Pancreas (tissue), 10 donors: Measurements from ENCODE around the gene BSND. TPM values are rescaled to one million over a fixed set of nuclear protein-coding genes. Genes with fewer than 3 reads are reported as not detected.

Experiments used
- ATAC-seq, 4 donors: fragments of 200-7000 bp; cut with Tn5 transposase; one replicate each; pipeline versions ENCODE4 v1.8.0 to v1.9.1; 2020; ENCODE audit warnings: mild to moderate bottlenecking in 4 of 4, moderate library complexity in 4 of 4
- DNase-seq, 6 donors: peaks; one replicate each; pipeline ENCODE4 v3.0.0-alpha.2; 2020
- FAIRE-seq: peaks from 2 replicates; lab custom pipeline; 2012; peaks lifted over from hg19 to GRCh38; lab: Jason Lieb, UNC
- H3K27ac ChIP-seq, 4 donors: fragments of 200-600 bp; sonication (generic); 1 replicate in 3 of 4; 2 replicates in 1 of 4; pipeline versions ENCODE4 v1.5.0 to v1.8.0; 2020
- H3K27me3 ChIP-seq, 4 donors: fragments of 200-600 bp; one replicate each; pipeline ENCODE4 v1.8.0; 2021
- H3K36me3 ChIP-seq, 3 donors: fragments of 200-600 bp; sonication (generic) in 1 of 3; one replicate each; pipeline versions ENCODE4 v1.5.0 to v1.8.0; 2020 to 2021
- H3K4me1 ChIP-seq, 3 donors: fragments of 200-600 bp; one replicate each; pipeline ENCODE4 v1.8.0; 2021
- H3K4me3 ChIP-seq, 4 donors: fragments of 200-600 bp; sonication (generic) in 2 of 4; one replicate each; pipeline versions ENCODE4 v1.5.0 to v1.8.0; 2020 to 2021
- H3K9me3 ChIP-seq, 4 donors: fragments of 200-600 bp; one replicate each; pipeline ENCODE4 v1.8.0; 2021
- WGBS, 2 donors: extraction: QIAGEN DNeasy Blood & Tissue Kit; methylation state at CpG; one replicate each; pipeline ENCODE4 v1.1.7; 2013; 5-methylcytosine and 5-hydroxymethylcytosine counted together
- intact Hi-C, 3 donors: fragments of 100-400 bp; cut with DNase I; formaldehyde crosslinking; loops; one replicate each; pipeline versions ENCODE4 v1.11.1 to v1.14.2; 2022
- polyA plus RNA-seq, 2 donors: library from polyadenylated mRNA; stranded (reverse); fragments of 200-250 nt; gene quantifications; one replicate each; pipeline ENCODE4 v1.2.3, GENCODE V29; 2013
- total RNA-seq, 6 donors: library from RNA; stranded (reverse); fragmentation: NEBNext Ultra II Directional in 4 of 6; extraction: Animal tissue kit (Norgen Biotek cat#: 25700) in 4 of 6; gene quantifications; one replicate each; pipeline versions ENCODE4 v1.2.1 to v1.2.4, GENCODE V29; 2021 to 2023
- TF ChIP-seq, protein P1 (sequence below), 4 donors: fragments of 200-600 bp; sonication (generic) in 3 of 4; IDR thresholded peaks; one replicate each; pipeline versions ENCODE4 v1.5.0 to v1.8.0; 2021; ENCODE audit warnings: antibody characterized with exemption in 4 of 4
- donor health status: healthy with polysubstance abuse.
- donor health status: DM: no; HTN: no; CAD: no; lungs with moderate emphysema.
- donor health status: DM: no; HTN: no; CAD: no.
- donor health status: control.
- donor health status: control.
- donor health status: Bipolar disorder and iron deficiency.
- donor health status: DM: yes; HTN: yes; CAD: no.
- donor health status: DM: no; HTN: no; CAD: no.
- donor health status: DM: no; HTN: no; CAD: no.
- donor health status: DM: yes; HTN: yes; CAD: no.

The BSND gene
- total and polyA plus RNA-seq, 8 donors = 0.02 to 0.04 TPM; not detected in 6

DNA sequence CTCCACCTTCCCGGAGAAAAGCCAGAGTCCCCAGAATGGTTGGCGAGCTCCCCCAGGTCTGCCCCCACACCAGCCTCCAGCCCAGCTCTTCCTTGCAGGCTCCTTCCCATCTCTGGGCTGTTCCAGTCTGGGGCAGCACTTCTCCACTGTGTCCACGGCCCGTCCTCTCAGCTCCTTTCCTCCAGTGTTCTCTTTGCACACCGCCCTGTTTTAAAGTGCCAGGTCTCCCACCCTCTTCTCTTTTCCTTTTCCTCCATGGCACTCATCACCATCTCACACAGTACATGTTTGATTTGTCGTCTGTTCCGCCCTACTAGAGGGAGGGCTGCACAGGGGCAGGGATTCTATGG lies 34.5 kb downstream of the BSND start:
- Histone ChIP-seq H3K4me3 (no peak overlapping the region), H3K27me3 (peaks cover 0 to 6% (median 0%) of the 10 kb centered on the region in 4 donors), H3K4me1 (no peaks in the 10 kb centered on the region), H3K9me3 (no peaks in the 10 kb centered on the region), H3K27ac (no peak overlapping the region), H3K36me3 (no peaks in the 10 kb centered on the region)
- FAIRE-seq (no peak), DNase-seq (peak in 1 of 6 donors; percentile 11), ATAC-seq (no peak)
- WGBS, 2 donors = 76 to 89% methylated on average over 7 of the region's 7 CpGs
- TF ChIP-seq, protein P1, sequence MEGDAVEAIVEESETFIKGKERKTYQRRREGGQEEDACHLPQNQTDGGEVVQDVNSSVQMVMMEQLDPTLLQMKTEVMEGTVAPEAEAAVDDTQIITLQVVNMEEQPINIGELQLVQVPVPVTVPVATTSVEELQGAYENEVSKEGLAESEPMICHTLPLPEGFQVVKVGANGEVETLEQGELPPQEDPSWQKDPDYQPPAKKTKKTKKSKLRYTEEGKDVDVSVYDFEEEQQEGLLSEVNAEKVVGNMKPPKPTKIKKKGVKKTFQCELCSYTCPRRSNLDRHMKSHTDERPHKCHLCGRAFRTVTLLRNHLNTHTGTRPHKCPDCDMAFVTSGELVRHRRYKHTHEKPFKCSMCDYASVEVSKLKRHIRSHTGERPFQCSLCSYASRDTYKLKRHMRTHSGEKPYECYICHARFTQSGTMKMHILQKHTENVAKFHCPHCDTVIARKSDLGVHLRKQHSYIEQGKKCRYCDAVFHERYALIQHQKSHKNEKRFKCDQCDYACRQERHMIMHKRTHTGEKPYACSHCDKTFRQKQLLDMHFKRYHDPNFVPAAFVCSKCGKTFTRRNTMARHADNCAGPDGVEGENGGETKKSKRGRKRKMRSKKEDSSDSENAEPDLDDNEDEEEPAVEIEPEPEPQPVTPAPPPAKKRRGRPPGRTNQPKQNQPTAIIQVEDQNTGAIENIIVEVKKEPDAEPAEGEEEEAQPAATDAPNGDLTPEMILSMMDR (IDR thresholded peaks at IDR 0.05) = no peak
- intact Hi-C loops = no loop called here

DNA sequence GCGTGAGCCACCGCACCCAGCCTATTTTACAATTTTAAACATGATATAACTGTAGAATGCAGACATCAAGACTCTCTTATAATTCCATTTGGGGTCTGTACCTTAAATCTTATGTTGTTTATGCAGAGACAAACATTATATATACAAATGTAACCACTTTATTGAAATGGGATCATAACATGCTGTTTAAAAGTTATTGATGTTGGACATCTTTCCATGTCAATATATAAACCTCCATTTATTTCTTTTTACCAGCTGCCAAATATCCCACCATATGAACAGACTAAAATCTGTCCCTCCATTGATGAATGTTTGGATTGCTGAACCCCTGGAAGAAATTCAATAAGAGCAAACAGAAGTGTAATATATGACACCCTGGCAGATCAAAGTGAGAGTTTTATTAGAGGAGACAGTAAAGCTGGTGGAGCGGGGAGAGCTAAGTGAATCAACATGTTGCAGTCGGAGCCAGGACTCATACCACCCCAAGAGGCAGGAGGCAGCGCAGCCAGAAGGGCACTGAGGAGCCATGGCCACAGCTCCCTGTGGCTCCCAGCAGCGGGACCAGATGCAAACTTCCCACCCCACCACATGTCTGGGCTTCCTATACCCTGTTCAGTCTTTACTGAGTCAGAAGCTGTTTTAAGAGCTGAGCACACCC lies 35.9 kb downstream of the BSND start:
- 73 to 93% methylated on average over 6 of the region's 6 CpGs for WGBS, 2 donors
- H3K27ac ChIP-seq = no peak overlapping the region
- TF ChIP-seq, protein P1 (IDR thresholded peaks at IDR 0.05) = no peak
- DNase-seq = peak in 1 of 6 donors; percentile 18
- intact Hi-C loops = no loop called here
- no peak for ATAC-seq
- H3K36me3 ChIP-seq = no peaks in the 10 kb centered on the region
- H3K4me1 ChIP-seq = no peaks in the 10 kb centered on the region
- FAIRE-seq = no peak
- H3K27me3 ChIP-seq = peaks cover 0 to 6% (median 0%) of the 10 kb centered on the region in 4 donors
- H3K9me3 ChIP-seq = no peaks in the 10 kb centered on the region
- no peak overlapping the region for H3K4me3 ChIP-seq

DNA sequence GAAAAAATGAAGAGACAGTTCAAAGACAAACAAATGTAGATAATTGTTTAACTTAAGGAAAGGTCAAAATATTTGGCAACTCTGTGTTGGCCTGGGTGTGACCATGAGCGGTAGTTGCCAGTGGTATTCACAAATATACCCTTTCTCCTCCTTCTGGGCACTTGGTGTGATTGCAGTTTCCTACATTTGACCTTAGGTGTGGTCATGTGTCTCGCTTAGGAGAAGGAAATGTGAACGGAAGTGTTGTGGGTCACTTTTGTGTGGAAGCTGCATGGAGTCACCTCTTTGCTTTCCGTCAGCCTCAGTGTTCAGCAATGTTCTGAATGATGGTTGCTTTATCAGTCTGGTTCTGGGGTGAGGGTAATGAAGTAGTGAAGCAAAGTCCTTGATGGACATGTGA lies 37.2 kb downstream of the BSND start:
- intact Hi-C loops = no loop called here
- DNase-seq = no peak
- H3K27me3 ChIP-seq = peaks cover 0 to 6% (median 0%) of the 10 kb centered on the region in 4 donors

DNA sequence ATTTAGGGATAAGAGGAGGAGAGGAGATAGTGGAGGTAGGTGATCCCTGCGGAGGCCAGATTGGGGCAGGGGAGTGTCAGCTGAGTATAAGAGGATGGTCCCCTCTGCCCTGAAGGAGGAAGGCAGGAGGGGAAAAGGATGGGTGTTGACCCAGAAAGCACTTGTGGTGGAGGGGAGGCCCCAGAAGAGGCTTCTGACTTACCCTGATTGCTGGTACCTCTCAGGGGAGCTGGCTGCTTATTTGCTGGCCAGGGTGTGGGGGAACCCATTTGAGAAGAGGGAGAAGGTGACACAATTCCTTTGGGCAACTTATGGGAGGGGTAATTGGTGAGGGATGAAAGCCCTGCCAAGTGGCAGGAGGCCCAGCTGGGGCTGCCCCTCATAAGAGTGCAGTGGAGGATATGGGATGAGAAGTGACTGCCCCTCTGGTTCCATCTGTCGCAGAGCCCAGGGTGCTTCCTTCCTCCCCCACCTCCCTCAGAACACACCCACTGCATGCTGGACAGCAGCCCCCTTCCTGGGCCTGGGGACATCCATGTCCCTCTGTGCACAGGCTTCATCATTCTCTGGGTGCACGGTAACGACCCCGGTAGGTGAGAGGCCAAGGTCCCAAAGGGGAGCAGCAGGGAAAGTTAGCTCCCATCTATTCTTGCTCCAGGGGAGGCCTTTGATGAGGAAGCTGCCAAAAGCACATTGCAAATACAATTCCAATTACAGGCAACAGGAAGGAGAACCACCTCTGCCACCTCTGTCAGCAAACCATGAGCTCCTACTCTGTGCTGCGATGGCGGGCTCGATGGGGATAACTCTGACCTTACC lies 39.2 kb downstream of the BSND start:
- Histone ChIP-seq H3K9me3 (no peaks in the 10 kb centered on the region), H3K27me3 (peaks cover 0 to 6% (median 0%) of the 10 kb centered on the region in 4 donors), H3K27ac (no peak overlapping the region), H3K36me3 (no peaks in the 10 kb centered on the region), H3K4me3 (no peak overlapping the region), H3K4me1 (no peaks in the 10 kb centered on the region)
- ATAC-seq = no peak
- no peak for FAIRE-seq
- WGBS, 2 donors = 82 to 92% methylated on average over 8 of the region's 8 CpGs
- TF ChIP-seq, protein P1 (IDR thresholded peaks at IDR 0.05) = no peak
- DNase-seq = no peak
- intact Hi-C loops = no loop called here

More for the DNA sequence above, 37.2 kb downstream of the BSND start:
- no peaks in the 10 kb centered on the region for H3K4me1 ChIP-seq
- no peaks in the 10 kb centered on the region for H3K36me3 ChIP-seq
- TF ChIP-seq, protein P1 (IDR thresholded peaks at IDR 0.05) = no peak
- no peak overlapping the region for H3K27ac ChIP-seq
- no peak overlapping the region for H3K4me3 ChIP-seq
- no peaks in the 10 kb centered on the region for H3K9me3 ChIP-seq
- FAIRE-seq = no peak
- ATAC-seq = no peak
- 66 to 79% methylated on average over 4 of the region's 4 CpGs for WGBS, 2 donors

DNA sequence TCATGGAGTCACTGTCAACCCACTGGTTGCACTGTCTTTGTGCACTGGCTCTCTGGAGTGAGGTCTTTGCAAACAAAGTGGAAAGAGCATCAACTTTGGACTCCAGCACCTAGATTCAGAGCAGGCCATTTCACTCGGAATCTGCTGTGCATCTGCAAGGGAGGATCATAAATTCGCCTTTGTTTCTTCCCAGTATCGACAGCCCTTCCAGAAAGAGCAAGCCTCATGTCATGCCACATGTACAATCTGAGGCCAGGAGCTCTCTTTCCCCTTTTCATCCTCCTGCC lies 39.8 kb downstream of the BSND start:
- H3K36me3 ChIP-seq = no peaks in the 10 kb centered on the region
- H3K27ac ChIP-seq = no peak overlapping the region
- no peaks in the 10 kb centered on the region for H3K9me3 ChIP-seq
- intact Hi-C loops = no loop called here
- H3K4me1 ChIP-seq = no peaks in the 10 kb centered on the region
- FAIRE-seq (no peak), ATAC-seq (no peak), DNase-seq (no peak)
- WGBS, 2 donors = 88 to 96% methylated on average over 3 of the region's 3 CpGs
- H3K4me3 ChIP-seq = no peak overlapping the region
- TF ChIP-seq, protein P1 (IDR thresholded peaks at IDR 0.05) = no peak
- H3K27me3 ChIP-seq = peaks cover 0 to 6% (median 0%) of the 10 kb centered on the region in 4 donors
